Activated CD8-positive, alpha-beta memory T cell treated with anti-CD3 and anti-CD28 coated beads for 36 hours (primary cell): ENCODE data around the gene PRR19. TPM values are rescaled to one million over a fixed set of nuclear protein-coding genes. Genes with fewer than 3 reads are reported as not detected.

ENCODE experiments used
- CTCF ChIA-PET: fragments of 350-600 bp; sonication (Branson Sonifier 250); formaldehyde crosslinking; loops from one replicate; lab custom pipeline; 2021; ENCODE audit warnings: antibody characterized with exemption; lab: Charles Lee
- POLR2A ChIA-PET: fragments of 350-600 bp; sonication (Branson Sonifier 250); formaldehyde crosslinking; loops from one replicate; lab custom pipeline; 2021; ENCODE audit warnings: antibody characterized with exemption; lab: Charles Lee
- total RNA-seq, 2 experiments: library from RNA; stranded (reverse); gene quantifications; one replicate each; pipeline ENCODE4 v1.2.3, GENCODE V29; 2021

PRR19 gene
- total RNA-seq, 2 experiments from 2014 or later = 1.1 to 1.2 TPM

GRCh38 chr19:42288387-42288786 lies 13.5 kb upstream of the PRR19 start:
- POLR2A ChIA-PET = interaction anchor here (0.5 kb wide), 1 partner anchor 32 kb away, joined by 3 read pairs; no protein-coding TSS in a partner anchor
- CTCF ChIA-PET = interaction anchor here (0.6 to 2.4 kb wide), 4 partner anchors 9 to 59 kb away, joined by 3 to 10 read pairs (median 6); partner anchors contain the start of gene PRR19

DNA sequence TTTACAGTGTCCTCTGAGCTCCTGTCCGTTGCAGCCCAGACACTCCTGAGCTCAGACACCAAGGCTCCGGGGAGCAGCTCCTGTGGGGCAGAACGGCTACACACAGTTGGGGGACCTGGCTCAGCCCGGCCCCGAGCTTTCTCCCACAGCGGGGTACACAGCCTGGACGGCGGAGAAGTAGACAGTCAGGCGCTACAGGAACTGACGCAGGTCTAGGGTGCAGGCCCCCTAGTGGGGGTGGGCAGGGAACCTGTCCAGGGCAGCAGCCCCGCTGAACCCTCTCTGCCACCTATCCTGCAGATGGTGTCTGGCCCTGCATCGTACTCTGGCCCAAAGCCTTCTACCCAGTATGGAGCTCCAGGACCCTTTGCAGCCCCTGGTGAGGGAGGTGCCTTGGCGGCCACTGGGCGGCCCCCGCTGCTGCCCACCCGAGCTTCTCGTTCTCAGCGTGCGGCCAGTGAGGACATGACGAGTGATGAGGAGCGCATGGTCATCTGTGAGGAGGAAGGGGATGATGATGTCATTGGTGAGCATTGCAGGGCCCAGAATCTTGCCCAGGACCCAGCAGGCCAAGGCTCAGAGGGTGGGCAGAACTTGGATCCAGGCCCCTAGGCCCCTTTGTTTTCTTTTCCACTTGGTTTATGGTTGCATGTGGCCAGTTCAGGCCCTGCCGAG lies 12.9 kb upstream of the PRR19 start:
- CTCF ChIA-PET = interaction anchor here (0.6 to 2.4 kb wide), 5 partner anchors 8 to 58 kb away, joined by 3 to 10 read pairs (median 4); no protein-coding TSS in a partner anchor
- POLR2A ChIA-PET = interaction anchor here (0.5 kb wide), 1 partner anchor 33 kb away, joined by 3 read pairs; no protein-coding TSS in a partner anchor

GRCh38 chr19:42289556-42290041 lies 12.3 kb upstream of the PRR19 start:
- ChIA-PET CTCF (interaction anchor here (1.1 to 2.4 kb wide), 3 partner anchors 10 to 33 kb away, joined by 3 to 7 read pairs (median 3); no protein-coding TSS in a partner anchor), POLR2A (no interaction called here)

DNA sequence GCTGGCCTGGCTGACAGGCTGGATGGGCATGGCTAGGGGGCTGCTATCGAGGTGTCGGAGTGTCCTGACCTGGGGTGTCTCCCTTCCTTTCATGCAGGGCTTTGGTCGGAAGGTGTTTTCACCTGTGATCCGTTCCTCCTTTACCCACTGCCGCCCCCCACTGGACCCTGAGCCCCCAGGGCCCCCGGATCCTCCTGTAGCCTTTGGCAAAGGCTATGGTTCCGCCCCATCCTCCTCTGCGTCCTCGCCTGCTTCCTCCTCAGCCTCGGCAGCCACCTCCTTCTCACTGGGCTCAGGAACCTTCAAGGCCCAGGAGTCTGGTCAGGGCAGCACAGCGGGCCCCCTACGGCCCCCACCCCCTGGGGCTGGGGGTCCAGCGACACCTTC lies 11.8 kb upstream of the PRR19 start:
- ChIA-PET CTCF (interaction anchor here (1.1 to 2.4 kb wide), 3 partner anchors 10 to 34 kb away, joined by 3 to 7 read pairs (median 3); no protein-coding TSS in a partner anchor), POLR2A (no interaction called here)

DNA sequence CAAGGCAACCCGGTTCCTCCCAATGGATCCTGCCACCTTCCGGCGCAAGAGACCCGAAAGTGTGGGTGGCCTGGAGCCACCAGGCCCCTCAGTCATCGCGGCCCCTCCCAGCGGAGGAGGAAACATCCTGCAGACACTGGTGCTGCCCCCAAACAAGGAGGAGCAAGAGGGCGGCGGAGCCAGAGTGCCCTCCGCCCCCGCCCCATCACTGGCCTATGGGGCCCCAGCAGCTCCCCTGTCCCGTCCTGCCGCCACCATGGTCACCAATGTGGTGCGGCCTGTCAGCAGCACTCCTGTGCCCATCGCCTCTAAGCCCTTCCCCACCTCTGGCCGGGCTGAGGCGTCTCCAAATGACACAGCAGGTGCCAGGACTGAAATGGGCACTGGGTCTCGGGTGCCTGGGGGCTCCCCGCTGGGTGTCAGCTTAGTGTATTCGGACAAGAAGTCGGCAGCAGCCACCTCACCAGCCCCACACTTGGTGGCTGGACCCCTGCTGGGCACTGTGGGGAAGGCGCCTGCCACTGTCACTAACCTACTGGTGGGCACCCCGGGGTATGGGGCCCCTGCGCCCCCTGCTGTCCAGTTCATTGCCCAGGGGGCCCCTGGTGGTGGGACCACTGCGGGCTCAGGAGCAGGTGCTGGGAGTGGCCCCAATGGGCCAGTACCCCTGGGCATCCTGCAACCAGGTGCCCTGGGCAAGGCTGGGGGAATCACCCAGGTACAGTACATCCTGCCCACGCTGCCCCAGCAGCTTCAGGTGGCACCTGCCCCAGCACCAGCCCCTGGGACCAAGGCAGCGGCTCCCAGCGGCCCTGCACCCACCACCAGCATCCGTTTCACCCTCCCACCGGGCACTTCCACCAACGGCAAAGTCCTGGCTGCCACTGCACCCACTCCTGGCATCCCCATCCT lies 11.2 kb upstream of the PRR19 start:
- POLR2A ChIA-PET = no interaction called here
- CTCF ChIA-PET = interaction anchor here (0.9 to 1.1 kb wide), 2 partner anchors 10 to 28 kb away, joined by 3 to 4 read pairs; no protein-coding TSS in a partner anchor

GRCh38 chr19:42291435-42291810 lies 10.5 kb upstream of the PRR19 start:
- CTCF ChIA-PET = interaction anchor here (0.9 to 1.1 kb wide), 2 partner anchors 9 to 100 kb away, joined by 3 to 4 read pairs; no protein-coding TSS in a partner anchor
- POLR2A ChIA-PET = no interaction called here

- ChIA-PET CTCF (interaction anchor here (1.1 to 1.2 kb wide), 2 partner anchors 101 to 156 kb away, joined by 3 read pairs; no protein-coding TSS in a partner anchor), POLR2A (no interaction called here)
These were observed 9.6 kb upstream of the PRR19 start for GRCh38 chr19:42292042-42292960.

DNA sequence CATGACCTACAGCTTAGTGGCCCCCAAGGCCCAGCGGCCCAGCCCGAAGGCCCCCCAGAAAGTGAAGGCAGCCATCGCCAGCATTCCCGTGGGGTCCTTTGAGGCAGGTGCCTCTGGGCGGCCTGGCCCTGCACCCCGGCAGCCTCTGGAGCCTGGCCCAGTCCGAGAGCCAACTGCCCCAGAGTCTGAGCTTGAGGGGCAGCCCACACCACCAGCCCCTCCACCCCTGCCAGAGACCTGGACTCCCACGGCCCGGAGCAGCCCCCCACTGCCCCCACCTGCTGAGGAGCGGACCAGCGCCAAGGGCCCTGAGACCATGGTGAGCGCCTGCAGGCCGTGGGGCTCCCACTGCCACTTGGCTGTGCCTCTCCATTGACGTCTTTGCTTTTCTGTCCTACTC lies 9.0 kb upstream of the PRR19 start:
- ChIA-PET CTCF (interaction anchor here (1.2 kb wide), 1 partner anchor 157 kb away, joined by 3 read pairs; no protein-coding TSS in a partner anchor), POLR2A (no interaction called here)

DNA sequence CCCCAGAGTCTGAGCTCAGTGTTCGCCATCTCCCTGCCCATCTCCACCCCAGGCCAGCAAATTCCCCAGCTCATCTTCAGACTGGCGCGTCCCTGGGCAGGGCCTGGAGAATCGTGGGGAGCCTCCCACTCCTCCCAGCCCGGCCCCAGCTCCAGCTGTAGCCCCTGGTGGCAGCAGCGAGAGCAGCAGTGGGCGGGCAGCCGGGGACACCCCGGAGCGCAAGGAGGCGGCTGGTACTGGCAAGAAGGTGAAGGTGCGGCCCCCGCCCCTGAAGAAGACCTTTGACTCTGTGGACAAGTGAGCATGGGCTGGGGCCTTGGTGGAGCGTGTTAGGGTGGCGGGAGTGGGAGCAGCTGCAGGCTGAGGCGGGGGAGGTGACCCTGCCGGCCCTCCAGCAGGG lies 8.4 kb upstream of the PRR19 start:
- ChIA-PET CTCF (interaction anchor here (1.2 kb wide), 1 partner anchor 157 kb away, joined by 3 read pairs; no protein-coding TSS in a partner anchor), POLR2A (interaction anchor here (0.5 kb wide), 1 partner anchor 49 kb away, joined by 3 read pairs; no protein-coding TSS in a partner anchor)

- ChIA-PET POLR2A (interaction anchor here (0.5 to 0.6 kb wide), 2 partner anchors 30 to 50 kb away, joined by 3 read pairs; no protein-coding TSS in a partner anchor), CTCF (interaction anchor here (1.4 kb wide), 1 partner anchor 36 kb away, joined by 5 read pairs; no protein-coding TSS in a partner anchor)
These were observed 8.0 kb upstream of the PRR19 start for GRCh38 chr19:42293948-42294347.

GRCh38 chr19:42294471-42295137 lies 7.3 kb upstream of the PRR19 start:
- POLR2A ChIA-PET = interaction anchor here (0.6 to 1.3 kb wide), 2 partner anchors 12 to 30 kb away, joined by 3 to 4 read pairs; no protein-coding TSS in a partner anchor
- CTCF ChIA-PET = interaction anchor here (0.8 to 1.7 kb wide), 4 partner anchors 36 to 186 kb away, joined by 3 to 5 read pairs (median 3); no protein-coding TSS in a partner anchor

DNA sequence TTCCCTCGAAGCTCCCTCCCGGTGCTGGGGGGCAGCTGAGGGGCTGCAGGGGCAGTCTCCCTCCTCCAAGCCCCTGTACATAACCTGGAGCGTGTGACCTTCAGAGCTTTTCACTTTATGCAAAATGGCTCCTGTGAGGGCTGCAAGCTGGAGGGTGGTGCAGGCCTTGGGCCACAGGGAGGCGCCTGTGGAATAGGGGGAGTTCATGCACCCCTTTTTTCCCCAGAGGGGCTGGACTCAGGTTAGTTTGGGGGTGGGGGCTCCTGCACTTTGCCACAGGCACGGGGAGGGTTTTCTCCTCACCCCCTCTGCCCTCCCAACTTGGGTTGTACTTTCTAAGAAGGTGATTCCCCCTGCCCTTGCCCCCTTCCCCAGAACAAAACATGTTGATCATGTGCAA lies 6.6 kb upstream of the PRR19 start:
- POLR2A ChIA-PET = interaction anchor here (1.3 kb wide), 1 partner anchor 13 kb away, joined by 4 read pairs; no protein-coding TSS in a partner anchor
- CTCF ChIA-PET = interaction anchor here (0.7 to 1.7 kb wide), 6 partner anchors 35 to 187 kb away, joined by 3 to 5 read pairs (median 3); no protein-coding TSS in a partner anchor

DNA sequence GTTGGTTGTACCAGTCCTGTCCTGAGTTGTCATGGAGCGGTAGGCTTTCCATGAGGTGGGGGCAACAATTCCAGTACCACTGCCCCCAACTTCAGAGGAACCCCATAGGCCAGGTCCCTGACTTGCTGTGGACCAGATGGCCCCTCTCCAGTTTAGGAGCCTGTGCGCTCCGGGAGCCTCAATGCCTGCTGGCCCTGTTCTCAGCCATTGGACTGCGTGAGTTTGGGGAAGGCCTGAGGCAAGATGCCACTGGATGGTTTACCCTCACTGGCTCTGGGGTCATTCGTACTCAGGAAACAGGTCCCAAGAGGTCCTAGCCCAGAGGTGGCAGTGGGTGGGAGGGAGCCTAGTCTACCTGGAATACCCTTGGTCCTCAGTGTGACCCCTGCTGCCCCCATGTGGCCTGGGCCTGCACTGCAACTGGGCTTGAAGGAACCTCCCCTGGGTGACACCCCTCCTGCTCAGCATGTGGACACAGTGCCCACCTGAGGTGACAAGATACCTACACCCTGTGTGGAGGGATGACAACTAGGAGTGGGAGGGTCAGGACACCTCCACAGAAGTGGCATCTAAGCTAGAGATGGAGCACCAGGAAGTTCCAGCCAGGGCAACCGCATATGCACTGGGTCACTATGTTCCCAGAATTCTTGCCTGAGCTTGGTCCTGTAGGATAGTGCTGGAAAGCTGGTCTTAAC lies 6.0 kb upstream of the PRR19 start:
- CTCF ChIA-PET = interaction anchor here (0.6 to 2.6 kb wide), 15 partner anchors 8 to 188 kb away, joined by 3 to 10 read pairs (median 3); no protein-coding TSS in a partner anchor
- POLR2A ChIA-PET = interaction anchor here (1.3 kb wide), 1 partner anchor 13 kb away, joined by 4 read pairs; no protein-coding TSS in a partner anchor

DNA sequence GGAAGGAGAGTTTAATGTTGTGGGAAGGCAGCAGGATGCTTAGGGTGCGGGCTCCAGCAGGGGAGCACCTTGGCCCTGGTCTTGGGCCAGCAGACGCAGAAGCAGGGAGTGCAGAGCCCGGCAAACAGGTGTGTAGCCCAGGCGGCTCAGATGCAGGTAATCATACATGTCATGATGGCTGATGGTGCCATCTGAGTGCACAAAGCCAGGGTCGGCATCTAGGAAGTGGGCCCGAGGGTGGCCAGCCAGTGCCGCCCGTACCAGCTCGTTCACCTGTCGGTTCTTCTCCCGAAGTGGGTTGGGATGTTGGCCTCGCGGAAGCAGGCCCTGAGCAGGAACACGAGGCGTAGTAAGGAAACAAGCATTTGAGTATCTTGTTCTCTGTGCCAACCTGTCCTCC lies 4.9 kb upstream of the PRR19 start:
- POLR2A ChIA-PET = no interaction called here
- CTCF ChIA-PET = interaction anchor here (0.9 to 2.6 kb wide), 5 partner anchors 9 to 157 kb away, joined by 3 to 10 read pairs (median 4); no protein-coding TSS in a partner anchor

DNA sequence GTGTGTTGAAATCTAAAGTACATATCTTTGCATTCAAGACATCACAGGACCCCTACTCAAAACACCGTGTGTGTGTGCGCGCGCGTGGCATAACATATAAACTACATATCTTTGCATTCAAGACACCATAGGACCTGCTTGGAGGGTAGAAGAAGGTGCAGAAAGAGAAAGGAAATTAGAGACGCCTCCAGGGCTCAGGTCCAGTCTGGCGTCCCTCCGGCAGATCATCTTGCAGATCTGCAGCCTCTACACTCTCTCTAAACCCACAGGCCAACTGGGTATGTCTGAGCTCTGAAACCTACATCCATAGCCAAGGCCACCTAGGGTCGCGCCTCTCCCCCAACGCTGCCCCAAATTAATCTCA lies 1.2 kb downstream of the PRR19 start:
- ChIA-PET CTCF (interaction anchor here (0.7 to 1.3 kb wide), 4 partner anchors 23 to 58 kb away, joined by 3 to 4 read pairs (median 3); no protein-coding TSS in a partner anchor), POLR2A (no interaction called here)

DNA sequence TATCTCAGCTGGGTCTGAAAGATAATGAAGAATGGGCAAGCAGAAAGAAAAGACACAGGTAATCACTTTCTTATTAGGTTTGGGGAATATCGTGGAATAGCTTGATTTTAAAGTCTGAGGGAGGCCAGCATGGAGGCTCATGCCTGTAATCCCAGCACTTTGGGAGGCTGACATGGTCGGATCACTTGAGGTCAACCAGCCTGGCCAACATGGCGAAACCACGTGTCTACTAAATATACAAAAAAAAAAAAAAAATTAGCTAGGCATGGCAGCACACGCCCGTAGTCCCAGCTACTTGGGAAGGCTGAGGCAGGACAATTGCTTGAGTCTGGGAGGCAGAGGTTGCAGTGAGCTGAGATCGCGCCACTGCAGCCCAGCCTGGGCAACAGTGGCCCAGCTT lies 1.9 kb downstream of the PRR19 start:
- ChIA-PET CTCF (interaction anchor here (0.7 to 1.3 kb wide), 2 partner anchors 24 to 28 kb away, joined by 3 to 4 read pairs; no protein-coding TSS in a partner anchor), POLR2A (no interaction called here)
